NCI-H1092 treated with DMSO at 0.1 percent for 48 hours (cell line): ENCODE data around the gene GALNT2.
A peak's percentile ranks its signal among the peaks of the same experiment; 100 is the strongest.

Source experiments
- DNase-seq: peaks from one replicate; lab custom pipeline; 2025; lab: John Stamatoyannopoulos, UW

Gene GALNT2

DNA sequence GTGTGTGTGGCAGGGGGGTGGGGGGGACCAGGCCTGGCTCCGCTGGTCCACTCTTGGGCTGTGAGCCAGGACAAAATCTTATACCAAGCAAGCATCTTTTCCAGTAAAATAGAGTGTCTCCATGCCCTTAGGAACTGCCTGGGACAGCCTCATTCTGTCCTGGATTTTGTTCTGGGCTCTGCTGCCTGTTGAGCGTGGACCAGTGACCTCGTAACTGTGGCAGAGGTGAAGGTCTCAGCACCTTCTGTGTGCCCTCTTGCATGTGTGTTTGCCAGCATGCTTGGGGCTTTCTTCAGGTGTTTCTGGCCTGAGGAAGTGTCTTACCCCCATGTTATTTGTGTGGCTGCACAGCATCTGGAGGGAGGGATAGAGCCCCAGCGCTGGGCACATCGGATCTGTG lies 45.7 kb downstream of the GALNT2 start:
- DNase-seq, result no peak

DNA sequence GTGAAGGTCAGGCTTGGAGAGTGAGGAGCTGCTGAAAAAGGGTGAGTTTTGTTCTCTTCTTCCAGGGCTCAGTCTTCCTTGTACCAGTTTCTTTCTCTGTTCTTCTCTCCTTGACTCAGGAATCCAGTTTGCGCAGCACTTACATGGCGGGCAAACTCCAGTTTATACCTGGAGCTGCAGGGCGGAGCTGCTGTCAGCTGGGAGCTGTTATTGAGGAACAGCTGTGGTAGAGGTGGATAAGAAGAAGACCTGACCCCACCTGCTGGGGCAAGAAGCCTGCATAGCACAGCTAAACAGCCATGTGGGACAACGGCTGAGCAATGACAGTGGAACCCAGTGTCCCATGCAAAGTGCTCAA lies 46.2 kb downstream of the GALNT2 start:
- no peak for DNase-seq

DNA sequence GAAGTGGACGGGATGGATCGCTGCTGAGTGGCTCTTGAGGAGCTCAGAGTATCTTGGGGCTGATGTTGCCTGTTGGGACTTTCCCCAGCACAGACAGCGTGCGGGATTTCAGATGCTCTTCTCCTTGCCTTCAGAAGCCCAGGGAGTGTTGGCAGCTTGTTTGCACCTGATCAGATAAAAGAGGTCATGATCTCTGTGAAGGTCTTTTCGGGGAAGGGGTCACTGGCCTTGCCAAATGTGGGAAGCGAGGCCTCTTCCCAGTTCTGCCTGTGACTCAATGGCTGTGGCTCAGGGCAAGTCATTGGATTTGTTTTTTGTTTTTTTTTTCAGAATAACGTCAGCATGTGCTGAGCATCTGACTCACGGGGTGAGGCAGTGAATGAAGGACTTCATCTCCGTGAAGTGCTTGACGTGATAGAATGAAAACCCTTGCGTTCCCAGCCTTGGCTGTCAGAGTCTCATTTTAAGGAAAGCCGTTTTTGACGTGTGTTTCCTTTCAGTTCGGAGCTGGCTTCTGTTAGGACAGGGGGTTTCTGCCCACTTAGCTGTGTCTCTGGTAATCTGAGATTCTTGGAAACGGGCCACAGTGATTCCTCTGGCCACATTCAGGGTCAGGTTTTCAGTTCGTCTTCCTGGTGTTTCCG lies 46.7 kb downstream of the GALNT2 start:
- DNase-seq, result peak; percentile 9

DNA sequence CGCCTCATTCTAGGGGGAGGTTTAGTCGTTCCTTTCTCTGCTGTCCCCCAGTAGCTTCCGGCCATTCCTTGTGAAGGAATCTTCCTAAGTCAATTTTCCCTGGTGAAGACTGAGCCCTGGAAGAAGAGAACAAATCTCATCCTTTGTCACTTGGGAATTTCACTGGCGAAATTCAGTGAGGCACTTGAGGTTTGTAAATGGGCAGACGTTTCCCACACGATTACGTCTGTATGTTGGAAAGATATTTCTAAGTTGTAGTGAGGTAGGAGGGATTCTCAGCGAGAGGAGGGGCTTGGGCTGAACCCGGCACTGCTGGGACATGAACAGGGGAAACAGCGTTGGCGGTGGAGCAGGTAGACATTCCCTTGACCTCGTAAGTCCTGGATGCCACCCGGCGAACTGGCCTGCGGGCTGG lies 47.2 kb downstream of the GALNT2 start:
- DNase-seq, result no peak

DNA sequence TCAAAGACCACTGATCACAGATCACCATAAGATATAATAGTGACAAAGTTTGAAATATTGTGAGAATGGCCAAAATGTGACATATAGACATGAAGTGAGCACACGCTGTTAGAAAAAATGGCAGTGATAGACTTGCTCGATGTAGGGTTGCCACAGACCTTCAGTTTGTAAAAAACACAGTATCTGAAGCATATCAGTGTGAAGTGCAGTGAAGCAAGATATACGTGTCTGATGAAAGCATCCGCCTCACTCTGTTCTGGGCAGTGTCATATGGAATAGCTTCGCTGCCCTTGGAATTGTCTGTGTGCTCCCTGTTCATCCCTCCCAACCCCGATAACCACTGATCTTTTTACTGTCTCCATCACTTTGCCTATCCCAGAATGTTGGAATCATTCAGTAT lies 50.7 kb downstream of the GALNT2 start:
- DNase-seq, result no peak

DNA sequence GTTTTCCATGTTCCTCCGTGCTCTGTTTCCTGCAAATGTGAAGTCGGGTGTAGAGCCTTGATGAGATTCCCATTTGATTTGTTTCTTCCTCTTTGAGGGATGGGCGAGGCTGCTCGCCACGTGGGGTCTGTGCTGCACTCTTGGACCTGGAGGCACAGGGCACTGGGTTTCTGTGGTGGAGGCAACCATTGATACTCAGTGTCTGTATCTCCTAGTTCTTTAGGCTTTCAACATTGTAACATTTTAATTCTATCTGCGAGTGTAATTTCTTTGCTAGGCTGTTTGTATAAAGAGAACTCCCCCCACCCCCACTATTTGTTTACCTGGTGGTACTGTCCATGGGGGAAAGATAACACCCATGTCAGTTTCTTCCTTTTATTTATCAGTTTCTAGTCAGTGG lies 52.3 kb downstream of the GALNT2 start:
- DNase-seq, result no peak

DNA sequence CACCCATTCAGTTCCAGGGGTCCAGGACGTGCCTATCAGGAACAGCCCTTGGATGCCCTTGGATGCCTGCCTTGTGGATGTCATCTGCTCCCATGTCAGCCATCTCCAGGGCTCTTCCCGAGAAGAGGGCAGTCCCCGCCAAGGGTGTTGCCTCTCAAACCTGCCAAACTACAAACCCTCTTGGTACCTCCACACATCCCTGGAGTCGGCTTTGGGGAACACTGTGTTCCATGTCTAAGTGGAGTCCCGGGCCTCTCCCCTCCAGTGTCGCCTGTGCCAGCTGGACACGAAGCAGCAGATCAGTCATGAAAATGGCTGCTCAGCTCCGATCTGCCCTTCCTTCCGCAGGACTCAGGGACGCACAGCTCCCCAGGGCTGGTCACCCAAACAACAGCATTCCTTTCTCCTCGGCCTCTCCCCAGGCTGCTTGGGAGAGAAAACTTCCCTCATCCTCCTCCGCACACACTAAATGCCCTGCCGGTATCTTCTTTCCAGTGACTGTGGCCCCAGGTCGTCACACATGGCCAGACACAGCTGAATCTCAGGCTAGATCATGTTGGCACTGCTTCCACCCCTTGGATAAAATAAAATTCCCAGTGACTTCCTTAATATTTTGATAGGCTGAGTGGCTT lies 53.4 kb downstream of the GALNT2 start:
- no peak for DNase-seq

DNA sequence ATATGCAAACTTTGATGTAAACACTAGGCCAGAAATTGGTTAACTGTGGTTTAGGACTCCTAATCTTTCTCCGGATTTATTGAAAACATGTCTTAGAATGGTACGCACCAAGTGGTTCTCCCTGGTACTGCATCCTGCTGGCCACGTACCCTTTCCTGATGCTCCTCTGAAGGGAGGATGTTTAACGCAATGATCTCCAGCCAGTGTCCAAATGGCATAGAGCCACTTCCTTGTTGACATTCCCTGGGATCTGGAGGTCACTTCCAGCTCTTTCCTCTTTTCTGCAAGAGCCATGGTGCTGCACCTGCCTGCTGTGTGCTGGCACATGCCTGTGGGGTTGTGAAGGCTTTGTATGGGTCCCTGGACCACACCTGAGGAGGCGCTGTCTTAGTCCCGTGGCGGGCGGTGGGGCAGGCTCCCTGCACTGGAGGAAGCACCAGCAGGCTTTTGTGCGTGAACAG lies 53.9 kb downstream of the GALNT2 start:
- peak; percentile 53 for DNase-seq

DNA sequence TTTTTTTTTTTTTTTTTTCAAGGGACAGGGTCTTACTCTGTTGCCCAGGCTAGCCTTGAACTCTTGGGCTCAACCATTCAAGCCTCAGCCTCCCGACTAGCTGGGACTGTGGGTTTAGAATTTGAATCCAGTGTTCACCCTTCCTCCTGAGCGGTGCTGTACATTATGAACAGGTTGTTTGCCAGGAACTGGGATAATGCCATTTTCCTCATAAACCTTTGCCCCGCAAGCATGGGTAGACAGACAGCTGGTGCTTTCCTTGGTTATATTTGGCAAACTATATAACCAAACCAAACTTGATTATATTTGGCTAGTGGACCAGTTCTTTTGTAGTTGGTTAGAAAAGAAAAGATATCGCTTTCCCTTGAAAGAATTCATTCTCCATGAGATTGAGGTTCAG lies 54.9 kb downstream of the GALNT2 start:
- no peak for DNase-seq

DNA sequence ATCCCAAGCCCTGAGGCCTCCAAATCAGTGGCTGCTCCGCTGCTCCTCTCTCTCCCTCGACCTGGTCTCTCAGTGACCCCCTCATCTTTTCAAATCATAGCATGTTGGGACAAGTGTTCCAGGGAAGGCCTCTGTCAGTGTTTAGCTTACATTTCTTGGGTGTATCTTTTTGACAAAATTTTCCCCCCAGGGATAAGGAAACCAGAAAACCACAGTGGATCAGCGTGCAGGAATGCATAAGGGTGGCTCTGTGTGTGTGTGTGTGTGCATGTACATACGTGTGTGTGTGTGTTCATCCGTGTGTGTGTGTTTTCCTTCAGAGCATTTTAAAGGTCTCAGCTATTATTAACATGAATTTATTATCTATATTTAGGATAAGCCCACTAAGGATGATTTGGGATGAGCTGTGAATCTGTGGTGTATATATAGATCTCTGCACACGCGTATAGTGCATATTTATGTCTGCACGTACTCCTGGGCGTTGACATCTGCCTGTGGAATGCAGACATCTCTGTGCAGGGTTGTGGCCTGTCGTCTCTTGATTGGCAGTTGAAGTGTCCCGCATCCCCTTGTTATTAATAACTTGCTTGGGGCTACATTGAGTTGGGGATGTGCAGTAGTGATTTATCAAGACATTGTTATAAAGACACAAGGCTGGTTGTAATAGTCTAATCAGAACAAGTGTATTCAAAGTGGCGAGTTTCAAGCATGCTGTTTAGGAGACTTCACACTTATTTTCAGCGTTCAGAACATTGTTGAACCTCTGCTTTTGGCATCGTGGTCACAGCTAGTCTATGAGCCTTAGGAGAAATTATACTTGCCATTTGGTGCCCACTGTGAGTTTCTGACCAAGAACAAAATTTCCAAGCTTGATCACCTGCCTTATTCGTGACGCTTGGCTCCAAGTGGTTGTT lies 55.6 kb downstream of the GALNT2 start:
- no peak for DNase-seq

DNA sequence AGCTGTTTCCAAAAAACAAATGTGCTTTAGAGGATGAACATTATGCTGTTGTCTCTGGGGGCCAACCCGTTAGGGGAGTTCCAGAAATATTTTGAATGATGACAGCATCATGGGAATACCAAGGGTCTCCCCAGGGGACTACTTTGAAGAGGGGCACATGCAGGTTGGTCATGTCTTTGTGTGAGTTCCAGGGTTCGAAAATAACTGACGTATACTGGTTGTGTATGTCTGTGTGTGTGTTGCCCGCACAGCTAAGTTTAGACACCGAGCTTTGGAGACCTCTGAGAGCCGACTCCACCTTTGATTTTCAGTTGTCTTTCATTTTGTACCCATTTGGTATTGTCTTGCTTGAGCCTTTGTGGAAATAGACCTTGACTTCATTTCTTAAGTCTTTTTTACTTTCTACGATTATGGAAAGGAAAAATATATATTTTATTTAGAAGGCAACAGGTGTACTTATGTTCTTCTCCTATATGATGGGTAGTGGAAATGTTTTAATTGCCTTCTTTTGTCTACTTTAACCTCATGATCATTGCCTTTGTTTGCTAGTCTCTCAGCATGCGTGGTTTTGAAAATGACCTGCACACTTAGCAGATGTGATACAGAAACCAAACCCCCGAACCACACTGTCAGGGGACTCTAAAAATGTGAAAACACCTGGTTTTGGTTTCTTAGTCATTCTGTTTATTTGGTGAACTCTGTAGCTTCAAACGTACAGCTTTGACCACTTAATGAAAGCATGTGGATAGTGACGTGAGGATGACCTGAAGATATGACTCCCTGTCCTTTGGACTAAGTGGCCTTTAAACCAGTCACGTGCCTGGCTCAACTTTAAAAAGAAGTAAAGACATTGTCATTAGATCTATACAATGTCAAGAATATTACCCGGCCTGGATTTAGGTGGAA lies 56.5 kb downstream of the GALNT2 start:
- DNase-seq, result no peak

DNA sequence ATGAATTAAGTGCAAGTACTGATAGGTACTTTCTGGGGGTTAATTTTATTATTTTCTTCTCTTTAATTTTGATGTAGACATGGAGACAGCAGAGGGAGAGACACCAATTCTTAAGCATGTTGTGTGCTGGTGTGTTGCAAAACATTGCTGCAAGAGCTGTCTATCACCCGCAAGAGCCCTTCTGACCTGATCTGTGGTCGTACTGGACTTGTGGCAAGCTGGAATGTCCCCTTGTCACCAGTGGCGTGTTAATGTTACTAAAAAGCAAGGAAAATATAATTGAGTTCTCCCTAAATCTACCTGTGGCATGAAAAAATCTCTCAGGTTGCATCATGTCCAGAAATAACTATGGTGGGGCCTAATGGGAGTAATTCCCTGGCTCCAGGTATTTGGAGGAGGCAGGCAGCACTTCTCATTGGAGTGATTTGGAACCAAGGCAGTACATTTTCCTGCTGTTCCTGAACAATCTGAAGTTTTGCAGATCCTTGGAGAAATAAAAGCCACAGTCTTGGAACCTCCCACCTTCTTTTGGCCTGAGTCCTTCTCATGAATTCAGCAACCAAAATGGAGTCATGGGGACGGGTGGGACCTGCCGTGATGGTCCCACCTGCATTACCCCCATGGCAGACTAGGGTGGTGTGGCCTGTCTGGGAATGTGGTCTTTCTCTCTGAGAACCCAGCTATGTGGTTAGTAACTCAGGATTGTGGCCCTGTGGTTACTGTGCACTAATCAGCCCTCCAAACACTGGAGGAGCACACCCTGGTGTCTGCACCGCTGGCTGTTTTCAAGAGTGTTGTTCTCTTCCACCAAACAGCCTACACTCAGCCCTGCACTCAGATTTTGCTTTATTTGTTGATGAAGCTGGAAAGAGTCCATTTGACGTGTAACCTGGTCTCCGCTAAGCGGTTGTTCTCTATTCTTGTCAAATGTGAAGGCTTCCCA lies 57.4 kb downstream of the GALNT2 start:
- no peak for DNase-seq

DNA sequence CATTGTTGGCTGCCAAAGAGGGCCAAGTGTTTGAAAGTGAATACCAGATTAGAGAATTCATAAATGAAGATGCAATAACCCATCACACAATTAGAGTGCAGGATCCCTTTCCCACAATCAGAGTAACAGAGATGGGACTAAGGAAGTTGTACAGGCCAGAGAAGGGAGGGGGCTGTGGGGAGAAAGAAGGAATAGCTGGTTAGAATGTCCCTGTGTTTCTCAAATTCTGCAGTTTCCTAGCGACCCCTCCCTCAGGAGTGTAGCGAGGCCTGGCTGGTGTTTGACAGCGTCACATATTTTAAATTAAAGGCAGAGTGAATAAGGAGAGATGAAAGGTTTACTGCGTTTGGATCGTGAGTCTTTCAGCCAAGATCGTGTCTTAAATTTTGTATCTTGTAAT lies 58.1 kb downstream of the GALNT2 start:
- no peak for DNase-seq

DNA sequence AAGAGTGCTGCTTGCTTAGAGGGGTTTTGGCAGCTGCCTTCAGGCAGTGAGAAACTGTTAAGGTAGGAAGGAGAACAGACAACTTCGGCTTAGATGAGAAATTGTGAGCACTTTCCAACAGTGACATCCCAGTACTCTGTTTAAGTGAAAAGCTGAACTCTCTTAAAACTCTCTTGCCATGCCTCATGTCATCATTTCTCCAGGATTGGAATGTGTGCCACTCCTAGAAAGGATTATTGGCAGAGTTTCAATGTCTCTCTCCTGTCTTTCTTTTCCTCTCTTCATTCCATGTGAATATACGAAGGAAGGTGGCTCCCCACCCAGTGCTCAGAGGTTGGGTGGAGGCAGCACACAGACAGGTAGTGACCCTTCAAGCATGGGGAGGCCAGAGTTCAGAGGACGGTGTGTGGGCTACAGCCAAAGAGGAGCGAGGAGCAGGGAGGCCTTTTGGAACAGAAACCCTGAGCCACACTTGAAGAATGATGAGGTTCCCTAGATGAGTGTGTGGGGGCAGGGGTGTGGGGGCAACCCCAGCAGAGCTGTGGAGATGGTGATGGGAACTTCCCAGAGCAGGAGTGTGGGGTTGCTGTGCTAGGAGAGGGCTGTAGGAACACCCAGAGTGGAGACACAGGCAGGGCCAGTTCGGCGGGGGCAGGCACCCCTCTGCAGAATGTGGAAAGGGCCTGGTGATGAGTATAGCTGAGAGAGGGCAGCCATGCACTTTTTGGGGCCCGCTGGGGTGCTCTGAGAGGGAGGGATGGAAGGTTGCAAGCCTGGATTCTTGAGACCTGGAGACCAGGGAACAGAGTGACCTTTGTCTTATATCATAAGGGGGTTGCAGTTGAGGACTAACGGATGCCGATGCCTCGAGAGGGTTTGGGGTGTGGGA lies 58.8 kb downstream of the GALNT2 start:
- no peak for DNase-seq

DNA sequence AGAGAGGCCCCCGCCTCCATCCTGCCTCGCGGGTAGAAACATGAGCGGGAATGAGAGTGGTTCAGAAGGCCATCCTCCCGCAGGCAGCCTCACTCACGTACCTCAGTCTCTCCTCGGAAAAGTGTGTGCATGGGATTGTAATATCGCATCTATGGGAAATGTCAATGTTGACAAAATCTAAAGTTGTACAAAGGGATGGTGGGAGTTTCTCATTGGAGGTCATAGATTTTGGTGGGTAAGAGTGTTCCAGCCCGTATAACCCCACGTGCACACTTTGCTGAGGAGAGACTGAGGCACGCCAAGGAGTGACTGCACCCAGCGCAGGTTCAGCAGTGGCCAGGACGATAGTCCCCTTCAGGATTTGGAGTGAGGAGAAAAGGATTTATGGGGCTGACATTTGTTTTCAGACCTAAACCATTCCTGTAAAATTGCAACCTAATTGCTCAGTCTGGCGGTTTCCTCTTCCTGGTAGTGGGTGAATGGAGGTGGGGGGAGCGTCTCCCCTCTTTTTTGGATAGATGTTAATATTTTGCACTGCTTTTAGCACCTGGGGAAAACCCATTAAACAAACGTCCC lies 59.6 kb downstream of the GALNT2 start:
- no peak for DNase-seq

DNA sequence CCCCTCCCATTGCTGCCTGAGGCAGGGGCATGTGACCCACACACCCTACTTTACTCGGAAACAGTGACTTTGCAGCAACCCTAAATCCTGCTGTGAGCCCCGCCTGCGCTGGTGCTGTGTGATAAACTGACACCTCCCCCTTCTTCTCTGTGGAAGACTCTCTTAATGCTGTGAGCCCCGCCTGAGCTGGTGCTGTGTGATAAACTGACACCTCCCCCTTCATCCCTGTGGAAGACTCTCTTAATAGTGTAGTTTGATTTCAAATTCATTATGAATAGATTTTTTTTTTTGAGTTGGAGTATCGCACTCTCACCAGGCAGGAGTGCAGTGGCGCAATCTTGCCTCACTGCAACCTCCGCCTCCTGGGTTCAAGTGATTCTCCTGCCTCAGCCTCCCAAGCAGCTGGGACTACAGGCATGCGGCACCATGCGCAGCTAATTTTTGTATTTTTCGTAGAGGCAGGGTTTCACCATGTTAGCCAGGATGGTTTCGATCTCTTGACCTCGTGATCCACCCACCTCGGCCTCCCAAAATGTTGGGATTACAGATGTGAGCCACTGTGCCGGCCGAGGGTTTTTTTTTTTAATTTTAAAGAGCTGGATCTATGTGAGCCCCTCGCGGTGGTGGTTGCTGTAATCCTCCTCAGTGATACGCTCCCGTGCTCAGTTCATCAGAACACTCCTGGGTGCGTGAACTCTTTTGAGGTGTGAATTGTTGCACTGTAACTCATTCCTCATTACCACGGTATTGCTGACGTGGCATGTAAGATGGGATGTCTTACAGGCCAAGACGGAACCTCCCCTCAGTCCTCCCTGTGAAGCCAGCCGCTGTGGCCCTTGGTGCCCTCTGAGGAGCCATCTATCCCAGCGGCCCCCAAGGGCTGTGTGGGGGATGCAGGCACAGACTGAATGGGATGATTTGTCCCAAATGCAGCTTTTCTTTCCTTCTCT lies 60.3 kb downstream of the GALNT2 start:
- no peak for DNase-seq

DNA sequence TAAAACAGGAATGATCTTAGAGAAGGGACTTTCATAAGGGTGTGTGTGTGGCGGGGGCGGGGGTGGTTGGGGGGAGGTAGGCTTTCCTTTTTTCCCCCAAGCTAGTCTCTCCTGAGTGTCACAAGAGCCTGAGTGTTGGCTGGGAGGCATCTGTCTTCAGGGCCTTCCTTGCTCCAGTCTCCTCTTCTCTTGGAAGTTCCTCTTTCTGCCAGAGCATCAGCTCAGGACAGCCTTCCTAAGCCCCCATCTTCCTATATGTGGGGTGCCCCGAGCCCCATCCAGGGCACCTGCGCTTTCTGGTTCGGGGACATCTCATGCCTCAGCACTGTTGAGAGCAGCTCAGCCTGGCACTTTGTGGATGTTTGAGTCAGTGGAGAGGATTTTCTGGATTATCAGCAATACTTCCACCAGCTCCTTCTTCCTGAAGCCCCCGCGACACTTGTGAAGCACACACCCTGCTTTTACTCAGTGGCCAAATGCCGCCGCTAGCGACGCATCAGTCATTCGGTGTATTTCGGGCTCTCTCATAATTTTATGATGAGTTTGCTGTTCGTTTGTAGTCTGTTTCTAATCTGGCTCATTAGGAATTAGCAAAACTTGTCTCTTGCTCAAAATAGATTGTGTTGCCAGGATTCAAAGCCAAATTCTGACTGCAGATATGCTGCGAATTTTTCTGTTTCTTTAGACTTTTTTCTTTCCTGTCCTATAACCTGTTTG lies 61.7 kb downstream of the GALNT2 start:
- DNase-seq, result no peak

DNA sequence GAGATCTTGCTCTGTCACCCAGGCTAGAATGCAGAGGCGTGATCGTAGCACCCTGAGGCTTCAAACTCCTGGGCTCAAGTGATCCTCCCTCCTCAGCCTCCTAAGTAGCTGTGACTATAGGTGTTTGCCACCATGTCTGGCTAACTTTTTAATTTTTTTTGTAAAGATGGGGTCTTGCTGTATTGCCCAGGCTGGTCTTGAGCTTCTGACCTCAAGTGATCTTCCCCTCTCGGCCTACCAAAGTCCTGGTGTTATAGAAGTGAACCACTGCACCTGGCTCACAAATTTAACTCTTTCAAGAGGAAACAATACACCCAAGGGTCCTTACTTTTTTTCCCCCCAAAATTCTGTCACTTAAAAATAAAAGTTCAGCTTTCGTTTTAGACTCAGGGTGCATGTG lies 62.3 kb downstream of the GALNT2 start:
- no peak for DNase-seq
